ENCODE results near the gene PSD. TPM values are rescaled to one million over a fixed set of nuclear protein-coding genes. Genes with fewer than 3 reads are reported as not detected.

The PSD gene
- total and polyA plus RNA-seq, 2 donors (not counting 1 experiment from before 2014, with no cell fraction given): 0.07 to 5.3 TPM

- DNase-seq (ENCODE audit: low read depth in 2 of 2): no peak
- no peak overlapping the region for H2AFZ ChIP-seq (ENCODE audit: low read length)
- H3K4me2 ChIP-seq (ENCODE audit: extremely low read depth, insufficient read depth, low read length): no peak overlapping the region
- H3K27ac ChIP-seq (ENCODE audit: insufficient read depth, low read length): no peak overlapping the region
- no peak overlapping the region for H3K9ac ChIP-seq (ENCODE audit: insufficient read depth, low read length)
- no peaks in the 10 kb centered on the region for H3K27me3 ChIP-seq (ENCODE audit: control insufficient read depth, insufficient read depth, low read length)
- H3K9me3 ChIP-seq (ENCODE audit: control insufficient read depth, insufficient read depth, low read depth, low read length): no peaks in the 10 kb centered on the region
- H3K4me1 ChIP-seq (ENCODE audit: control insufficient read depth, extremely low read depth, insufficient read depth, low read length): peaks cover 4% of the 10 kb centered on the region
- peaks cover 6% of the 10 kb centered on the region for H3K36me3 ChIP-seq (ENCODE audit: control insufficient read depth, insufficient read depth, low read length)
- H3K4me3 ChIP-seq (replicated peaks in 1 of 4; ENCODE audit: control extremely low read depth in 1 of 4, insufficient read depth in 1 of 4, low read depth in 3 of 4, low read length in 4 of 4): no peak overlapping the region
- no peaks in the 10 kb centered on the region for H4K20me1 ChIP-seq (ENCODE audit: control insufficient read depth, extremely low read depth, insufficient read depth, low read length)
- H3K79me2 ChIP-seq (ENCODE audit: control insufficient read depth, insufficient read depth, low read length): no peaks in the 10 kb centered on the region
- no peak for TF ChIP-seq EZH2 (IDR thresholded peaks at IDR 0.05; ENCODE audit: low read length, missing control alignments)
- no peak for TF ChIP-seq CTCF (conservative IDR thresholded peaks at IDR 0.05 in 1 of 2, IDR thresholded peaks at IDR 0.05 in 1 of 2; ENCODE audit: low read depth in 1 of 2, low read length in 2 of 2)
These were observed 20.2 kb downstream of the PSD start for GRCh38 chr10:102398172-102399020.

- H3K79me2 ChIP-seq (ENCODE audit: control insufficient read depth, insufficient read depth, low read length): no peaks in the 10 kb centered on the region
- no peak overlapping the region for H2AFZ ChIP-seq (ENCODE audit: low read length)
- TF ChIP-seq EZH2 (IDR thresholded peaks at IDR 0.05; ENCODE audit: low read length, missing control alignments): no peak
- TF ChIP-seq CTCF (conservative IDR thresholded peaks at IDR 0.05 in 1 of 2, IDR thresholded peaks at IDR 0.05 in 1 of 2; ENCODE audit: low read depth in 1 of 2, low read length in 2 of 2): no peak
- no peaks in the 10 kb centered on the region for H3K27me3 ChIP-seq (ENCODE audit: control insufficient read depth, insufficient read depth, low read length)
- H3K9me3 ChIP-seq (ENCODE audit: control insufficient read depth, insufficient read depth, low read depth, low read length): no peaks in the 10 kb centered on the region
- no peak overlapping the region for H3K4me2 ChIP-seq (ENCODE audit: extremely low read depth, insufficient read depth, low read length)
- H3K9ac ChIP-seq (ENCODE audit: insufficient read depth, low read length): no peak overlapping the region
- H3K4me1 ChIP-seq (ENCODE audit: control insufficient read depth, extremely low read depth, insufficient read depth, low read length): peaks cover 4% of the 10 kb centered on the region
- H4K20me1 ChIP-seq (ENCODE audit: control insufficient read depth, extremely low read depth, insufficient read depth, low read length): no peaks in the 10 kb centered on the region
- no peak overlapping the region for H3K4me3 ChIP-seq (replicated peaks in 1 of 4; ENCODE audit: control extremely low read depth in 1 of 4, insufficient read depth in 1 of 4, low read depth in 3 of 4, low read length in 4 of 4)
- no peak overlapping the region for H3K27ac ChIP-seq (ENCODE audit: insufficient read depth, low read length)
- H3K36me3 ChIP-seq (ENCODE audit: control insufficient read depth, insufficient read depth, low read length): peaks cover 6% of the 10 kb centered on the region
- no peak for DNase-seq (ENCODE audit: low read depth in 2 of 2)
These were observed 21.1 kb downstream of the PSD start for GRCh38 chr10:102397222-102398171.

GRCh38 chr10:102396730-102397151 lies 21.8 kb downstream of the PSD start:
- Histone ChIP-seq H3K4me3 (replicated peaks in 1 of 4; ENCODE audit: control extremely low read depth in 1 of 4, insufficient read depth in 1 of 4, low read depth in 3 of 4, low read length in 4 of 4) (peak overlapping the region in 1 of 4 experiments; percentile 87), H3K4me1 (ENCODE audit: control insufficient read depth, extremely low read depth, insufficient read depth, low read length) (peaks cover 4% of the 10 kb centered on the region), H4K20me1 (ENCODE audit: control insufficient read depth, extremely low read depth, insufficient read depth, low read length) (no peaks in the 10 kb centered on the region), H2AFZ (ENCODE audit: low read length) (no peak overlapping the region), H3K79me2 (ENCODE audit: control insufficient read depth, insufficient read depth, low read length) (no peaks in the 10 kb centered on the region), H3K36me3 (ENCODE audit: control insufficient read depth, insufficient read depth, low read length) (peaks cover 6% of the 10 kb centered on the region), H3K9me3 (ENCODE audit: control insufficient read depth, insufficient read depth, low read depth, low read length) (no peaks in the 10 kb centered on the region), H3K4me2 (ENCODE audit: extremely low read depth, insufficient read depth, low read length) (no peak overlapping the region), H3K27me3 (ENCODE audit: control insufficient read depth, insufficient read depth, low read length) (no peaks in the 10 kb centered on the region), H3K9ac (ENCODE audit: insufficient read depth, low read length) (no peak overlapping the region), H3K27ac (ENCODE audit: insufficient read depth, low read length) (no peak overlapping the region)
- DNase-seq (ENCODE audit: low read depth in 2 of 2): no peak
- no peak for TF ChIP-seq EZH2 (IDR thresholded peaks at IDR 0.05; ENCODE audit: low read length, missing control alignments)
- TF ChIP-seq CTCF (conservative IDR thresholded peaks at IDR 0.05 in 1 of 2, IDR thresholded peaks at IDR 0.05 in 1 of 2; ENCODE audit: low read depth in 1 of 2, low read length in 2 of 2): no peak
